ENCODE results near the gene EIF2D. TPM values are rescaled to one million over a fixed set of nuclear protein-coding genes. Genes with fewer than 3 reads are reported as not detected.

The EIF2D gene
- total and polyA plus RNA-seq, 4 donors = 14.7 to 30.0 (median 22.1) TPM

- Histone ChIP-seq H3K4me3 (ENCODE audit: low read depth in 1 of 3, low read length in 3 of 3) (no peak overlapping the region), H3K9ac (ENCODE audit: low read depth in 1 of 2, low read length in 2 of 2) (no peak overlapping the region), H3K27me3 (ENCODE audit: control insufficient read depth in 4 of 4, insufficient read depth in 4 of 4, low read length in 3 of 4) (no peaks in the 10 kb centered on the region), H3K27ac (ENCODE audit: low read depth in 1 of 2, low read length in 2 of 2) (peak overlapping the region in 1 of 2 donors; percentile 51), H3K9me3 (ENCODE audit: control insufficient read depth in 4 of 4, low read length in 3 of 4) (no peaks in the 10 kb centered on the region), H3K36me3 (ENCODE audit: control insufficient read depth in 4 of 4, insufficient read depth in 3 of 4, low read depth in 1 of 4, low read length in 3 of 4) (peaks cover 8 to 90% (median 50%) of the 10 kb centered on the region in 4 donors), H3K4me1 (ENCODE audit: control insufficient read depth in 4 of 4, insufficient read depth in 4 of 4, low read length in 3 of 4) (no peaks in the 10 kb centered on the region)
- DNase-seq (ENCODE audit: low spot score) = no peak
- TF ChIP-seq GABPA (IDR thresholded peaks at IDR 0.05 in 1 of 2, conservative IDR thresholded peaks at IDR 0.05 in 1 of 2) (no peak), EGR1 (IDR thresholded peaks at IDR 0.05; ENCODE audit: low read depth in 2 of 2) (peak in 1 of 2 donors; percentile 39), HNF4G (IDR thresholded peaks at IDR 0.05) (no peak)
- TF ChIP-seq, protein P1, sequence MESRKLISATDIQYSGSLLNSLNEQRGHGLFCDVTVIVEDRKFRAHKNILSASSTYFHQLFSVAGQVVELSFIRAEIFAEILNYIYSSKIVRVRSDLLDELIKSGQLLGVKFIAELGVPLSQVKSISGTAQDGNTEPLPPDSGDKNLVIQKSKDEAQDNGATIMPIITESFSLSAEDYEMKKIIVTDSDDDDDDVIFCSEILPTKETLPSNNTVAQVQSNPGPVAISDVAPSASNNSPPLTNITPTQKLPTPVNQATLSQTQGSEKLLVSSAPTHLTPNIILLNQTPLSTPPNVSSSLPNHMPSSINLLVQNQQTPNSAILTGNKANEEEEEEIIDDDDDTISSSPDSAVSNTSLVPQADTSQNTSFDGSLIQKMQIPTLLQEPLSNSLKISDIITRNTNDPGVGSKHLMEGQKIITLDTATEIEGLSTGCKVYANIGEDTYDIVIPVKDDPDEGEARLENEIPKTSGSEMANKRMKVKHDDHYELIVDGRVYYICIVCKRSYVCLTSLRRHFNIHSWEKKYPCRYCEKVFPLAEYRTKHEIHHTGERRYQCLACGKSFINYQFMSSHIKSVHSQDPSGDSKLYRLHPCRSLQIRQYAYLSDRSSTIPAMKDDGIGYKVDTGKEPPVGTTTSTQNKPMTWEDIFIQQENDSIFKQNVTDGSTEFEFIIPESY (IDR thresholded peaks at IDR 0.05) = no peak
- WGBS = 82% methylated on average over 7 of the region's 7 CpGs
Observed at GRCh38 chr1:206589206-206589605, 23.1 kb downstream of the EIF2D start.

DNA sequence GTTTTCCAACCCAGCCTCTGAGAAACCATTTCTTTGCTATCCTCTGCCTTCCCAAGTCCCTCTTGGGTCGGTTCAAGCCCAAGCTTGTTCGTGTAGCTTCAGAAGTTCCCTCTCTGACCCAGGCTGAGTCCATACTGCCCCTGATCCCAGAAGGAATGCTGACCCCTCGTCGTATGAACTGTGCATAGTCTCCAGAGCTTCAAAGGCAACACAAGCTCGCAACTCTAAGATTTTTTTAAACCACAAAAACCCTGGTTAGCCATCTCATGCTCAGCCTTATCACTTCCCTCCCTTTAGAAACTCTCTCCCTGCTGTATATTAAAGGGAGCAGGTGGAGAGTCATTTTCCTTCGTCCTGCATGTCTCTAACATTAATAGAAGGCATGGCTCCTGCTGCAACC, 23.8 kb downstream of the EIF2D start:
- Histone ChIP-seq H3K27ac (ENCODE audit: low read depth in 1 of 2, low read length in 2 of 2) (no peak overlapping the region), H3K36me3 (ENCODE audit: control insufficient read depth in 4 of 4, insufficient read depth in 3 of 4, low read depth in 1 of 4, low read length in 3 of 4) (peaks cover 11 to 87% (median 48%) of the 10 kb centered on the region in 4 donors), H3K9ac (ENCODE audit: low read depth in 1 of 2, low read length in 2 of 2) (no peak overlapping the region), H3K27me3 (ENCODE audit: control insufficient read depth in 4 of 4, insufficient read depth in 4 of 4, low read length in 3 of 4) (no peaks in the 10 kb centered on the region), H3K4me3 (ENCODE audit: low read depth in 1 of 3, low read length in 3 of 3) (no peak overlapping the region), H3K9me3 (ENCODE audit: control insufficient read depth in 4 of 4, low read length in 3 of 4) (no peaks in the 10 kb centered on the region), H3K4me1 (ENCODE audit: control insufficient read depth in 4 of 4, insufficient read depth in 4 of 4, low read length in 3 of 4) (no peaks in the 10 kb centered on the region)
- WGBS = 82% methylated on average over 6 of the region's 6 CpGs
- TF ChIP-seq, protein P1 (IDR thresholded peaks at IDR 0.05) = no peak
- no peak for DNase-seq (ENCODE audit: low spot score)

GRCh38 chr1:206587904-206588303, 24.4 kb downstream of the EIF2D start:
- no peaks in the 10 kb centered on the region for H3K27me3 ChIP-seq (ENCODE audit: control insufficient read depth in 4 of 4, insufficient read depth in 4 of 4, low read length in 3 of 4)
- H3K36me3 ChIP-seq (ENCODE audit: control insufficient read depth in 4 of 4, insufficient read depth in 3 of 4, low read depth in 1 of 4, low read length in 3 of 4) = peaks cover 10 to 82% (median 47%) of the 10 kb centered on the region in 4 donors
- DNase-seq (ENCODE audit: low spot score) = no peak
- H3K27ac ChIP-seq (ENCODE audit: low read depth in 1 of 2, low read length in 2 of 2) = no peak overlapping the region
- H3K9ac ChIP-seq (ENCODE audit: low read depth in 1 of 2, low read length in 2 of 2) = no peak overlapping the region
- H3K4me1 ChIP-seq (ENCODE audit: control insufficient read depth in 4 of 4, insufficient read depth in 4 of 4, low read length in 3 of 4) = no peaks in the 10 kb centered on the region
- TF ChIP-seq EGR1 (IDR thresholded peaks at IDR 0.05; ENCODE audit: low read depth in 2 of 2) = no peak
- no peak for TF ChIP-seq RXRA (IDR thresholded peaks at IDR 0.05)
- no peak for TF ChIP-seq HNF4G (IDR thresholded peaks at IDR 0.05)
- TF ChIP-seq GABPA (IDR thresholded peaks at IDR 0.05 in 1 of 2, conservative IDR thresholded peaks at IDR 0.05 in 1 of 2) = no peak
- no peak for TF ChIP-seq TAF1 (conservative IDR thresholded peaks at IDR 0.05)
- TF ChIP-seq ATF3 (IDR thresholded peaks at IDR 0.05) = no peak
- TF ChIP-seq, protein P2, sequence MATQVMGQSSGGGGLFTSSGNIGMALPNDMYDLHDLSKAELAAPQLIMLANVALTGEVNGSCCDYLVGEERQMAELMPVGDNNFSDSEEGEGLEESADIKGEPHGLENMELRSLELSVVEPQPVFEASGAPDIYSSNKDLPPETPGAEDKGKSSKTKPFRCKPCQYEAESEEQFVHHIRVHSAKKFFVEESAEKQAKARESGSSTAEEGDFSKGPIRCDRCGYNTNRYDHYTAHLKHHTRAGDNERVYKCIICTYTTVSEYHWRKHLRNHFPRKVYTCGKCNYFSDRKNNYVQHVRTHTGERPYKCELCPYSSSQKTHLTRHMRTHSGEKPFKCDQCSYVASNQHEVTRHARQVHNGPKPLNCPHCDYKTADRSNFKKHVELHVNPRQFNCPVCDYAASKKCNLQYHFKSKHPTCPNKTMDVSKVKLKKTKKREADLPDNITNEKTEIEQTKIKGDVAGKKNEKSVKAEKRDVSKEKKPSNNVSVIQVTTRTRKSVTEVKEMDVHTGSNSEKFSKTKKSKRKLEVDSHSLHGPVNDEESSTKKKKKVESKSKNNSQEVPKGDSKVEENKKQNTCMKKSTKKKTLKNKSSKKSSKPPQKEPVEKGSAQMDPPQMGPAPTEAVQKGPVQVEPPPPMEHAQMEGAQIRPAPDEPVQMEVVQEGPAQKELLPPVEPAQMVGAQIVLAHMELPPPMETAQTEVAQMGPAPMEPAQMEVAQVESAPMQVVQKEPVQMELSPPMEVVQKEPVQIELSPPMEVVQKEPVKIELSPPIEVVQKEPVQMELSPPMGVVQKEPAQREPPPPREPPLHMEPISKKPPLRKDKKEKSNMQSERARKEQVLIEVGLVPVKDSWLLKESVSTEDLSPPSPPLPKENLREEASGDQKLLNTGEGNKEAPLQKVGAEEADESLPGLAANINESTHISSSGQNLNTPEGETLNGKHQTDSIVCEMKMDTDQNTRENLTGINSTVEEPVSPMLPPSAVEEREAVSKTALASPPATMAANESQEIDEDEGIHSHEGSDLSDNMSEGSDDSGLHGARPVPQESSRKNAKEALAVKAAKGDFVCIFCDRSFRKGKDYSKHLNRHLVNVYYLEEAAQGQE (IDR thresholded peaks at IDR 0.05) = no peak
- TF ChIP-seq SP1 (IDR thresholded peaks at IDR 0.05) = no peak
- TF ChIP-seq, protein P1 (IDR thresholded peaks at IDR 0.05) = no peak
- no peak for TF ChIP-seq HNF4A (conservative IDR thresholded peaks at IDR 0.05)
- no peak for TF ChIP-seq CTCF (IDR thresholded peaks at IDR 0.05; ENCODE audit: low read depth, low read length, missing input control)
- no peak for TF ChIP-seq FOXA1 (IDR thresholded peaks at IDR 0.05)
- no peak for TF ChIP-seq JUND (IDR thresholded peaks at IDR 0.05)
- no peak for TF ChIP-seq FOXA2 (IDR thresholded peaks at IDR 0.05)
- WGBS = 89% methylated on average over 14 of the region's 14 CpGs
- no peak overlapping the region for H3K4me3 ChIP-seq (ENCODE audit: low read depth in 1 of 3, low read length in 3 of 3)
- H3K9me3 ChIP-seq (ENCODE audit: control insufficient read depth in 4 of 4, low read length in 3 of 4) = no peaks in the 10 kb centered on the region
